ENCODE data around the gene THADA. TPM values are rescaled to one million over a fixed set of nuclear protein-coding genes. Genes with fewer than 3 reads are reported as not detected.
A peak's percentile ranks its signal among the peaks of the same experiment; 100 is the strongest.

Gene THADA
- total and polyA plus RNA-seq, 8 donors = 9.4 to 25.1 (median 18.2) TPM

GRCh38 chr2:43248621-43249020 lies 347.2 kb downstream of the THADA start:
- H3K27me3 ChIP-seq = no peaks in the 10 kb centered on the region
- H3K36me3 ChIP-seq = no peaks in the 10 kb centered on the region
- DNase-seq (no peak), ATAC-seq (no peak), FAIRE-seq (no peak)
- intact Hi-C loops (cut with DNase I) = no loop called here
- WGBS, 2 donors = 88 to 90% methylated on average over 7 of the region's 7 CpGs
- H3K9me3 ChIP-seq = no peaks in the 10 kb centered on the region
- no peak overlapping the region for H3K27ac ChIP-seq
- TF ChIP-seq, protein P1, sequence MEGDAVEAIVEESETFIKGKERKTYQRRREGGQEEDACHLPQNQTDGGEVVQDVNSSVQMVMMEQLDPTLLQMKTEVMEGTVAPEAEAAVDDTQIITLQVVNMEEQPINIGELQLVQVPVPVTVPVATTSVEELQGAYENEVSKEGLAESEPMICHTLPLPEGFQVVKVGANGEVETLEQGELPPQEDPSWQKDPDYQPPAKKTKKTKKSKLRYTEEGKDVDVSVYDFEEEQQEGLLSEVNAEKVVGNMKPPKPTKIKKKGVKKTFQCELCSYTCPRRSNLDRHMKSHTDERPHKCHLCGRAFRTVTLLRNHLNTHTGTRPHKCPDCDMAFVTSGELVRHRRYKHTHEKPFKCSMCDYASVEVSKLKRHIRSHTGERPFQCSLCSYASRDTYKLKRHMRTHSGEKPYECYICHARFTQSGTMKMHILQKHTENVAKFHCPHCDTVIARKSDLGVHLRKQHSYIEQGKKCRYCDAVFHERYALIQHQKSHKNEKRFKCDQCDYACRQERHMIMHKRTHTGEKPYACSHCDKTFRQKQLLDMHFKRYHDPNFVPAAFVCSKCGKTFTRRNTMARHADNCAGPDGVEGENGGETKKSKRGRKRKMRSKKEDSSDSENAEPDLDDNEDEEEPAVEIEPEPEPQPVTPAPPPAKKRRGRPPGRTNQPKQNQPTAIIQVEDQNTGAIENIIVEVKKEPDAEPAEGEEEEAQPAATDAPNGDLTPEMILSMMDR (IDR thresholded peaks at IDR 0.05) = no peak
- no peak overlapping the region for H3K4me3 ChIP-seq
- no peaks in the 10 kb centered on the region for H3K4me1 ChIP-seq

DNA sequence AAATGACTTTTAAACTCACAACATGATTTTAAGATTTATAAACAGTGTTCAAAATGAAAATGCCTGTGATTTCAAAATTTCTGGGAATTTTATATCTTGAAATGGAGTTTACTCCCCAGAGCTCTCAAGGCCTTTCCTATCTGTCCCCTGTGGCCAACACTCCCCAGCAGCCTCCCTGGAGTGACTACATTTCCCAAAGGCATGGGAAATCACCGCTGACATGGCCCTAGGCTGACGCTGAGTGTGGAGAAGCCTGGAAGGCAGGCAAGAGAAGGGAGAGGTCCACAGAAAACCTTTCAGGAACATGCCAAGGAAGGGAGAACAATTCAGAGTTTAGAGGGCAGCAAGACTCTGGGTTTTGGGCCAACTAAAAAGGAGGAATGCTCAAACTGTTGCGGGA lies 349.2 kb downstream of the THADA start:
- Histone ChIP-seq H3K27me3 (no peaks in the 10 kb centered on the region), H3K36me3 (no peaks in the 10 kb centered on the region), H3K4me1 (no peaks in the 10 kb centered on the region), H3K9me3 (no peaks in the 10 kb centered on the region), H3K4me3 (no peak overlapping the region), H3K27ac (no peak overlapping the region)
- TF ChIP-seq, protein P1 (IDR thresholded peaks at IDR 0.05) = no peak
- intact Hi-C loops (cut with DNase I) = no loop called here
- no peak for FAIRE-seq
- WGBS, 2 donors = 94 to 95% methylated on average over 3 of the region's 3 CpGs
- no peak for DNase-seq
- ATAC-seq = no peak

- Histone ChIP-seq H3K4me1 (peaks cover 0 to 4% (median 0%) of the 10 kb centered on the region in 3 donors), H3K4me3 (no peak overlapping the region), H3K9me3 (no peaks in the 10 kb centered on the region), H3K27ac (no peak overlapping the region), H3K36me3 (no peaks in the 10 kb centered on the region), H3K27me3 (no peaks in the 10 kb centered on the region)
- TF ChIP-seq, protein P1 (IDR thresholded peaks at IDR 0.05) = no peak
- ATAC-seq = no peak
- intact Hi-C loops (cut with DNase I) = no loop called here
- 95 to 98% methylated on average over 10 of the region's 10 CpGs for WGBS, 2 donors
- FAIRE-seq = no peak
- DNase-seq = no peak
Observed at GRCh38 chr2:43241558-43241957, 354.3 kb downstream of the THADA start.

DNA sequence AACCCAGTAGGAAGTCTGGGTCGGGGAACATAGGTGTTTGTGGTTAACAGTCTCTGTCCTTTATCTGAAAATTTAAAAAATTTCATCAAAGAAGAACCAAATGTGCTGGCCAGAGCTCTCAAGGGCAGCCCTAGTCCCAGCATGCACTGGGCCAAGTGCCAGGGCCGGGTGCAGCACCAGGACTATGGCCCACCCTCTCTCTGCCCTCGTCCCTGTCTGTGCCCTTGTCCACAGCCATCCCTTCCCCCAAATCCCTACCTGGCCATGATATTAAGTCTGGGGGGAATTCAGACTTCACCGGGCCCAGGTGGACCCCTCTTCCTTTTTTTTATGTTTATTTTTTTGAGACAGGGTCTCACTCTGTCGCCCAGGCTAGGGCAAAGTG lies 355.1 kb downstream of the THADA start:
- Histone ChIP-seq H3K36me3 (no peaks in the 10 kb centered on the region), H3K9me3 (no peaks in the 10 kb centered on the region), H3K4me3 (no peak overlapping the region), H3K27me3 (no peaks in the 10 kb centered on the region), H3K27ac (peak overlapping the region in 2 of 4 donors; percentile 47 to 57), H3K4me1 (peaks cover 0 to 4% (median 0%) of the 10 kb centered on the region in 3 donors)
- peak in 1 of 4 donors; percentile 17 for ATAC-seq
- intact Hi-C loops (cut with DNase I) = no loop called here
- TF ChIP-seq, protein P1 (IDR thresholded peaks at IDR 0.05) = no peak
- FAIRE-seq = no peak
- 78 to 81% methylated on average over 5 of the region's 5 CpGs for WGBS, 2 donors
- no peak for DNase-seq

GRCh38 chr2:43239981-43240765 lies 355.7 kb downstream of the THADA start:
- 83 to 86% methylated on average over 13 of the region's 13 CpGs for WGBS, 2 donors
- ATAC-seq (peak in 3 of 4 donors; percentile 32 to 57 (median 42)), FAIRE-seq (no peak), DNase-seq (no peak)
- Histone ChIP-seq H3K36me3 (no peaks in the 10 kb centered on the region), H3K4me1 (peaks cover 0 to 4% (median 0%) of the 10 kb centered on the region in 3 donors), H3K4me3 (no peak overlapping the region), H3K9me3 (no peaks in the 10 kb centered on the region), H3K27me3 (no peaks in the 10 kb centered on the region), H3K27ac (peak overlapping the region in 2 of 4 donors; percentile 47 to 57)
- intact Hi-C loops (cut with DNase I) = loop anchor here in 2 of 3 donors (2.0 to 10.0 kb wide), 5 partner anchors 47 to 405 kb away; no protein-coding TSS in a partner anchor
- TF ChIP-seq, protein P1 (IDR thresholded peaks at IDR 0.05) = no peak

Data from pancreas (tissue), 10 donors.